HG03196 (cell line): ENCODE results near the gene GALNS.
"Not testable (repeated sequence)": the region's sequence is repeated elsewhere in the genome, so short reads cannot be mapped to it uniquely, and the experiment has no call there.

Experiments
- ATAC-seq: cut with Tn5 transposase; IDR thresholded peaks from one replicate; pipeline ENCODE4 v1.9.1; 2021; ENCODE audit not compliant: unreplicated experiment

Gene GALNS

GRCh38 chr16:88772871-88773811 is 83.6 kb downstream of the GALNS start:
- no peak for ATAC-seq

GRCh38 chr16:88771781-88772180 is 85.0 kb downstream of the GALNS start:
- ATAC-seq = not testable (repeated sequence)

- ATAC-seq = no peak
Measured at GRCh38 chr16:88771294-88771772, 85.4 kb downstream of the GALNS start.

- ATAC-seq = no peak
Measured at GRCh38 chr16:88770461-88771293, 86.1 kb downstream of the GALNS start.

GRCh38 chr16:88769617-88770460 is 86.9 kb downstream of the GALNS start:
- no peak for ATAC-seq

- no peak for ATAC-seq
Measured at GRCh38 chr16:88768071-88768783, 88.5 kb downstream of the GALNS start.

GRCh38 chr16:88767546-88768070 is 89.1 kb downstream of the GALNS start:
- no peak for ATAC-seq

- no peak for ATAC-seq
Measured at GRCh38 chr16:88766975-88767374, 89.8 kb downstream of the GALNS start.

GRCh38 chr16:88764913-88765349 is 91.8 kb downstream of the GALNS start:
- ATAC-seq = no peak

- no peak for ATAC-seq
Measured at GRCh38 chr16:88764080-88764479, 92.7 kb downstream of the GALNS start.
